PC-9 (cell line): ENCODE results near the gene BCL3. TPM values are rescaled to one million over a fixed set of nuclear protein-coding genes. Genes with fewer than 3 reads are reported as not detected.

Source experiments
- BruUV-seq: library from RNA; stranded (reverse); fragments of 400-500 nt; replicated peaks from 2 replicates; lab custom pipeline; 2021; lab: Mats Ljungman, UMichigan
- CTCF ChIA-PET: fragments of 300-600 bp; sonication (Branson Sonifier 250); formaldehyde crosslinking; loops from one replicate; lab custom pipeline; 2022; ENCODE audit warnings: antibody characterized with exemption; lab: Charles Lee
- POLR2A ChIA-PET: fragments of 300-600 bp; sonication (Branson Sonifier 250); formaldehyde crosslinking; loops from one replicate; lab custom pipeline; 2022; ENCODE audit warnings: antibody characterized with exemption; ENCODE audit not compliant: unreplicated experiment; lab: Charles Lee
- DNase-seq, 2 experiments: peaks; one replicate each; pipeline versions ENCODE4 v3.0.0 to v3.0.0-alpha.2; 2015 to 2022; ENCODE audit warnings: mixed read lengths in 1 of 2
- H2AFZ ChIP-seq: fragments of 200-600 bp; sonication (generic); 2 replicates; pipeline ENCODE4 v1.8.1; 2017; ENCODE audit warnings: antibody characterized with exemption
- H3F3A ChIP-seq: fragments of 200-600 bp; sonication (generic); 2 replicates; pipeline ENCODE4 v1.8.1; 2017; ENCODE audit warnings: antibody characterized with exemption, mild to moderate bottlenecking, low read depth; ENCODE audit not compliant: insufficient read depth
- H3K27ac ChIP-seq: fragments of 200-600 bp; sonication (generic); 2 replicates; pipeline ENCODE4 v1.6.1; 2016; ENCODE audit warnings: mixed run types
- H3K27me3 ChIP-seq: fragments of 200-600 bp; sonication (generic); 2 replicates; pipeline ENCODE4 v1.6.1; 2016; ENCODE audit warnings: low read depth, mixed run types; ENCODE audit not compliant: insufficient read depth
- H3K36me3 ChIP-seq: fragments of 200-600 bp; sonication (generic); 2 replicates; pipeline ENCODE4 v1.6.1; 2016; ENCODE audit warnings: low read depth, mixed run types
- H3K4me1 ChIP-seq: fragments of 200-600 bp; sonication (generic); replicated peaks from 2 replicates; pipeline ENCODE4 v1.6.1; 2016; ENCODE audit warnings: mixed run types; ENCODE audit not compliant: insufficient read depth
- H3K4me2 ChIP-seq: fragments of 200-600 bp; sonication (generic); 2 replicates; pipeline ENCODE4 v1.6.1; 2017; ENCODE audit warnings: mixed run types
- H3K4me3 ChIP-seq: fragments of 200-600 bp; sonication (generic); 2 replicates; pipeline ENCODE4 v1.6.1; 2016; ENCODE audit warnings: mixed run types
- H3K79me2 ChIP-seq: fragments of 200-600 bp; sonication (generic); 2 replicates; pipeline ENCODE4 v1.6.1; 2017; ENCODE audit warnings: low read depth, mixed run types
- H3K9me2 ChIP-seq: fragments of 200-600 bp; sonication (generic); 2 replicates; pipeline ENCODE4 v1.8.1; 2017; ENCODE audit warnings: mild to moderate bottlenecking; ENCODE audit not compliant: insufficient read depth
- H3K9me3 ChIP-seq: fragments of 200-600 bp; sonication (generic); 2 replicates; pipeline ENCODE4 v1.8.1; 2016; ENCODE audit warnings: low read depth; ENCODE audit not compliant: insufficient read depth
- H4K20me1 ChIP-seq: fragments of 200-600 bp; sonication (generic); 2 replicates; pipeline ENCODE4 v1.8.1; 2017; ENCODE audit not compliant: insufficient read depth
- EZH2 ChIP-seq: fragments of 200-600 bp; sonication (generic); IDR thresholded peaks from 2 replicates; pipeline ENCODE4 v1.8.0; 2017; ENCODE audit warnings: antibody characterized with exemption, low read depth
- intact Hi-C: fragments of 100-400 bp; cut with micrococcal nuclease; formaldehyde crosslinking; loops from one replicate; pipeline ENCODE4 v1.10.0; 2022; ENCODE audit not compliant: unreplicated experiment
- total RNA-seq: library from RNA; stranded (reverse); gene quantifications from 2 replicates; pipeline ENCODE4 v1.2.3, GENCODE V29; 2021
- TF ChIP-seq, protein P1 (sequence below): fragments of 200-600 bp; sonication (generic); conservative IDR thresholded peaks from 2 replicates; pipeline ENCODE4 v1.6.1; 2017; ENCODE audit warnings: mixed run types, antibody characterized with exemption, mild to moderate bottlenecking, moderate library complexity

Gene BCL3
- total RNA-seq, 1 experiment from 2014 or later: 36.1 TPM

DNA sequence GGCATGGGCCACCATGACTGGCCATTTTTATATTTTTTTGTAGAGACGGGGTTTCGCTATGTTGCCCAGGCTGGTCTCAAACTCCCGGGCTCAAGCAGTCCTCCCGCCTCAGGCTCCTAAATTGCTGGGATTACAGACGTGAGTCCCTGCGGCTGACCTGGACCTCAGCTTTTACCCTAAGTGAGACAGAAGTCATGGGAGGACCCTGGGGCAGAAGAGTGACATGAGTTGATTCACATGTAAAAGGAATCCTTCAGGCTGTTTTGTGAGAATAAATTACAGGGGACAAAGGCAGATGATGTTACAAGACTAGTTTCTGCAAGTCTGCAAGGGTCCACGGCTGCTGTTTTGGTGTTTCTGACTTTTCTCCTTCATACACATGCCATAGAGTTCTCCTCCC, 57.8 kb downstream of the BCL3 start:
- Histone ChIP-seq H3K9me3 (no peaks in the 10 kb centered on the region), H3K9me2 (no peaks in the 10 kb centered on the region), H3K79me2 (peaks cover 14% of the 10 kb centered on the region), H4K20me1 (no peaks in the 10 kb centered on the region), H3K36me3 (no peaks in the 10 kb centered on the region), H3K4me3 (no peak overlapping the region), H3K27ac (no peak overlapping the region), H3K4me2 (peak overlapping the region; percentile 96; the same call in 1 of the 2 replicates), H3K4me1 (peaks cover 58% of the 10 kb centered on the region), H2AFZ (no peak overlapping the region), H3F3A (peaks cover 69% of the 10 kb centered on the region), H3K27me3 (no peaks in the 10 kb centered on the region)
- no TSS peak for BruUV-seq
- ChIA-PET CTCF (interaction anchor here (0.6 to 1.8 kb wide), 2 partner anchors 30 to 40 kb away, joined by 5 to 6 read pairs; partner anchors contain the start of gene NECTIN2), POLR2A (interaction anchor here (0.7 kb wide), 1 partner anchor 126 kb away, joined by 9 read pairs; no protein-coding TSS in a partner anchor)
- intact Hi-C loops: no loop called here
- no peak for DNase-seq
- no peak for TF ChIP-seq EZH2
- TF ChIP-seq, protein P1, sequence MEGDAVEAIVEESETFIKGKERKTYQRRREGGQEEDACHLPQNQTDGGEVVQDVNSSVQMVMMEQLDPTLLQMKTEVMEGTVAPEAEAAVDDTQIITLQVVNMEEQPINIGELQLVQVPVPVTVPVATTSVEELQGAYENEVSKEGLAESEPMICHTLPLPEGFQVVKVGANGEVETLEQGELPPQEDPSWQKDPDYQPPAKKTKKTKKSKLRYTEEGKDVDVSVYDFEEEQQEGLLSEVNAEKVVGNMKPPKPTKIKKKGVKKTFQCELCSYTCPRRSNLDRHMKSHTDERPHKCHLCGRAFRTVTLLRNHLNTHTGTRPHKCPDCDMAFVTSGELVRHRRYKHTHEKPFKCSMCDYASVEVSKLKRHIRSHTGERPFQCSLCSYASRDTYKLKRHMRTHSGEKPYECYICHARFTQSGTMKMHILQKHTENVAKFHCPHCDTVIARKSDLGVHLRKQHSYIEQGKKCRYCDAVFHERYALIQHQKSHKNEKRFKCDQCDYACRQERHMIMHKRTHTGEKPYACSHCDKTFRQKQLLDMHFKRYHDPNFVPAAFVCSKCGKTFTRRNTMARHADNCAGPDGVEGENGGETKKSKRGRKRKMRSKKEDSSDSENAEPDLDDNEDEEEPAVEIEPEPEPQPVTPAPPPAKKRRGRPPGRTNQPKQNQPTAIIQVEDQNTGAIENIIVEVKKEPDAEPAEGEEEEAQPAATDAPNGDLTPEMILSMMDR: no peak

DNA sequence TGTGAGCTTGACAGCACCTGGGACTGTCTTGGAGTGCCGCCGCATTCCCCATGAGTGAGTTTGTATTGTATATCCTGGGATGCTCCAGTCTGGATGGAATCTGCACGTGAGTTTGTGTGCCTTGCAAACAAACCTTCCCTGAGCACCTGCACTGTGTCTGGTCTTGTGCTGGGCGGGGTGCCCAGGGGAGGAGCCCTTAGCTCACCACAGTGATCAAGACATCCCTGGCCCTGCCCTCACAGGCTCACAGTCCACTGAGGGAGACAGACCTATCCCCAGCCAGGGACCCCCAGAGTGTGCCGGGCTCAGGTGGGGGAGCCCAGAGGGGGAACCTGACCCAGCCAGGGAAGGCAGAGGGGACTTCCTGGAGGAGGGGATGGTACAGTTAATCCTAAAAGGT, 58.7 kb downstream of the BCL3 start:
- TF ChIP-seq, protein P1: no peak
- TF ChIP-seq EZH2: no peak
- Histone ChIP-seq H3K4me1 (peaks cover 58% of the 10 kb centered on the region), H3K27me3 (no peaks in the 10 kb centered on the region), H3K4me2 (peak overlapping the region; percentile 96), H3K79me2 (peaks cover 14% of the 10 kb centered on the region), H3K4me3 (no peak overlapping the region), H2AFZ (no peak overlapping the region), H3K9me2 (no peaks in the 10 kb centered on the region), H3K9me3 (no peaks in the 10 kb centered on the region), H3K36me3 (no peaks in the 10 kb centered on the region), H3F3A (peaks cover 67% of the 10 kb centered on the region), H3K27ac (peak overlapping the region; percentile 80), H4K20me1 (no peaks in the 10 kb centered on the region)
- peak; percentile 66 to 78 for DNase-seq
- no TSS peak for BruUV-seq
- POLR2A ChIA-PET: interaction anchor here (0.5 to 0.7 kb wide), 4 partner anchors 145 to 1648 kb away, joined by 3 to 6 read pairs (median 4); no protein-coding TSS in a partner anchor
- intact Hi-C loops: no loop called here
- CTCF ChIA-PET: interaction anchor here (0.6 to 1.9 kb wide), 6 partner anchors 37 to 236 kb away, joined by 4 to 12 read pairs (median 5); partner anchors contain the start of gene NECTIN2

DNA sequence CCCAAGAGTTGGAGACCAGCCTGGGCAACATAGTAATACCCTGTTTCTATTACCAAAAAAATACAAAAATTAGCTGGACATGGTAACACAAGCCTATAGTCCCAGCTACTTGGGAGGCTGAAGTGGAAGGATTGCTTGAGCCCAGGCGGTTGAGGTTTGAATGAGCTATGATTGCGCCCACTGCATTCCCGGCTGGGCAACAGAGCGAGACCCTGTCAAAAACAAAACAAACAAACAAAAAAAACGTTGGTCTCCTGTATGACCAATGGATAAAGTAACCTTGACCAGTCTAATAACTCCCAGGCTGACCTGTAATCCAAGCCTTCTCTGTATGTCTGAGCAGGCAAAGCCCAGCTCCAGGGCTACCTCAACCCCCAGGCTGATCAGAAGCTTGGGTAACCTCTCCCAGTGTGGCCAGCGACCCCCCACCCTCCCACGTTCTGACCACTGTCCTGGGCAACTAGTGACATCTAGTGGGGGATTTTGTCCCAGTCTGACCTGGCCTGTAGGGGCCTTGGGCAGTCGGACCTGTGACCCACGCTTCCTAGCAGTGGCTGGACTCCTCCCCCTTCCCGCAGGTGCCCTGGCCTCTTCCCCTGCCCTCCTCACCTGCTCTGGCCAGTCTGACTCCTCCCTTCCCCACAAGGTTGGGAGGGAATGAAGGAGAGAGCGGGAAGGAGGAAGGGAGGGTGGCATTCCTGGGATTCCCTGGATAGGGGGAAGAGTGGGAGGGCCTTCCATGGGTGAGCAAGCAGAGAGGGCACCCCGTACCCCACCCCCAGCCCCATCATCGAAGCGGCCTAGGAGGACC, 59.3 kb downstream of the BCL3 start:
- CTCF ChIA-PET: interaction anchor here (0.9 to 1.9 kb wide), 5 partner anchors 36 to 237 kb away, joined by 4 to 12 read pairs (median 6); partner anchors contain the start of gene NECTIN2
- H3K9me2 ChIP-seq: no peaks in the 10 kb centered on the region
- H3K9me3 ChIP-seq: no peaks in the 10 kb centered on the region
- H3K4me3 ChIP-seq: peak overlapping the region; percentile 95; the same call in 1 of the 2 replicates
- no TSS peak for BruUV-seq
- peaks cover 14% of the 10 kb centered on the region for H3K79me2 ChIP-seq
- H3K27me3 ChIP-seq: no peaks in the 10 kb centered on the region
- H3K36me3 ChIP-seq: no peaks in the 10 kb centered on the region
- H4K20me1 ChIP-seq: no peaks in the 10 kb centered on the region
- peak overlapping the region; percentile 96 for H3K4me2 ChIP-seq
- H3F3A ChIP-seq: peaks cover 60% of the 10 kb centered on the region
- peak; percentile 92 to 94 for DNase-seq
- H2AFZ ChIP-seq: 0 out of 2 replicates have a peak overlapping the region, but pooled peaks have one; percentile 71
- H3K4me1 ChIP-seq: peaks cover 52% of the 10 kb centered on the region
- POLR2A ChIA-PET: interaction anchor here (0.5 to 1.4 kb wide), 10 partner anchors 33 to 1794 kb away, joined by 3 to 10 read pairs (median 5); no protein-coding TSS in a partner anchor
- no peak for TF ChIP-seq EZH2
- TF ChIP-seq, protein P1: peak; percentile 70
- intact Hi-C loops: loop anchor here (1.0 to 2.0 kb wide), 5 partner anchors 34 to 220 kb away; partner anchors contain the start of gene TOMM40
- peak overlapping the region; percentile 80 for H3K27ac ChIP-seq
